Stimulated activated CD4-positive, alpha-beta T cell treated with anti-CD3 and anti-CD28 coated beads, TNF-alpha, amount 100 ng/mL, for 4 hours (primary cell): ENCODE measurements around the gene NPHP4.

Experiments used
- DNase-seq, 3 experiments: peaks; one replicate each; pipeline ENCODE4 v3.0.0-alpha.2; 2020; ENCODE audit warnings: low read depth in 3 of 3

The NPHP4 gene

DNA sequence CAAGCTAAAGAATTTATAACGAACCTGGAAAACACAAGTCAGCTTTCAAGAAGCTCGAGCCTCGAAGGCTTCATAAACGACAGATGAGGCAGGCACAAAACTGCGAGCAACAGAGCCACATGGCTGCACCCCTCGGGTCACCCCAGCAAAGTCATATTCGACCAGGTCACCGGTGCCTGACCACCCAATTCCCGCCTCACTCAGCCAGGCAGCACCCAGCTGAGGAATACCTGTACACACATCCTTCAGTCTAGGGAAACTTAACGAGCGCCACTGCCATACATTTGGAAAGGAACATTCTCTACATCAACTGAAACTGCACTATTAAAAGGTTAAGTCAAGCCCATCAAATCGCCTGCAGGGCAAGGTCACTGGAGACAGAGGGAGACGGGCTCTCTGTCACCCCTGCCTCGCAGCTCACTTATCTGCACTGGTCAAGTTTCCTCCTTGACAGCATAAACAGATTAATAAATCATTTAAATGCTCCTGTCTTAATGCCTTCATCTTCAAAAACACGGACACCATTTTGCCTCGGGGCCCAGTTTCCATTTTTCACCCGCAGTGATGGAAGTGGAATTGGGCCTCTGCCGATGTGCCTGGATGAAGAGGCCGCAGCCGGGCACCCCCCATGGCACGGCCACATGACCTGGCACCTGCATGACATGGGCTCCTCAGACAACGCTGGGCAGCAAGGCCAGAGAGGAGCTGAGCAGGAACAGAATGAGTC is 20.6 kb downstream of the NPHP4 start:
- no peak for DNase-seq

DNA sequence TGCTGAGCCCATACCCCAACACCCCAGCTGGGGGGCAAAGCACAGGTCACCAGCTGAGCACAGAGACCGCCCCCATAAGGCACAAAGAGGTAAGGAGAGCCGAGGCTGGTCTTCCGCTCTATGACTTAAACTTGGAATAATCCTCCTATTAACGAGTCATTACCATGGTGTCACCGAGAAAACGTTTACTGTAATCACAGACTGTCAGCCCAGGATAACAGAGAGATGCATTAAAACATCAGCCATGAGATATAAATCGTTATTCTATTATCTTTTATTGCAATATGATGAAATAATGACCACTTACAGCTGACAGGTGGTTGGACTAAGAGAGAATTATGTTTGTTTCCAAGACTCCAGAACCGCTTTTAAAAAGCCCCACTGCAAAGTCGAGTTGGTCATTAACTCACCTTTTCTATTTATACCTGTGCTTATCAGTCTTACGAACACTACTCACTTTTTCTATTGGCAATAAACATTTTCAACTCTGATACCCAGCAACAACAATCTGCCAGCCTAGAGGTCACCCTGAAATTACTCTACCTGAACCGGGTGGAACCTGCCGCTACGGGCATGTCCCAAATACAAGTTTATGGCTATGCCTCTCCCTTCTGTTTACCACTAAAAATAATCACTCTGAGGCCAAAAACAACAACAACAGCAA is 21.5 kb downstream of the NPHP4 start:
- DNase-seq = no peak

DNA sequence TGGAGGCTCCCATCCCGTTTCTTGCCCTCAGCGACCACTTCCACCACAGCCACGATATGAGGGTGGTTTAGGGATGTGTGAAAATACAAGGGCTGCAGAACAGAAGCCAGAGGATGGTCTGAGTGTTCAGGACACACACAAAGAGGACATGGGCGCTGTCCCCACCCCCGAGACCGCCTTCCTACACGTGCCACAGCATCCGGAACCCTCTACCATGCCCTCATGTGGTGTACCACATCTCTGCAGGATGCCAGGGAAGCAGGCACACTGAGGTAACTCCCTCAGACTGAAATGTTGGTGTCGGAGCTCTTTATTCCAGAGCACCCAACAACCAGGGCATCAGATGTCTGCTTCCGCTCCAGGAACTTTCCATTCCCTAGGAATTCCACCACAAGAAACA is 23.1 kb downstream of the NPHP4 start:
- no peak for DNase-seq

DNA sequence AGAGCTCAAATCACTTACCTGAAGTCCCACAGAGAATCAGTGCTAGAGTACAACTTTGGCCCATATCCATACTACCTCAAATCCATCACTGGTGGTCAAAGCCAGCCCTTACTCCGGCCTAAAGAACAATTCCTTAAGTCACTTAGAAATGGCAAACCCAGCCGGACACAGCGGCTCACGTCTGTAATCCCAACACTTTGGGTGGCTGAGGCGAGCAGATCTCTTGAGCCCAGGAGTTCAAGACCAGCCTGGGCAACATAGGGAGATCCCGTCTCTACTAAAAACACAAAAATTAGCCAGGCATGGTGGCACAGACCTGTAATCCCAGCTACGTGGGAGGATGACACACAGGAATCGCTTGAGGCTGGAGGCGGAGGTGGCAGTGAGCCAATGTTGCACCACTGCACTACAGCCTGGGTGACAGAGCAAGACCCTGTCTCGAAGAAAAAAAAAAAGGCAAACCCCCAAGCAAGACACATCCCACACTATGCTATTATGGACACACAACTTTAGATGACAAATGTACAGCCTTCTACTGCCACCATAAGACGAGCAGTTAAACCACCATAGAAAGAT is 24.0 kb downstream of the NPHP4 start:
- no peak for DNase-seq

DNA sequence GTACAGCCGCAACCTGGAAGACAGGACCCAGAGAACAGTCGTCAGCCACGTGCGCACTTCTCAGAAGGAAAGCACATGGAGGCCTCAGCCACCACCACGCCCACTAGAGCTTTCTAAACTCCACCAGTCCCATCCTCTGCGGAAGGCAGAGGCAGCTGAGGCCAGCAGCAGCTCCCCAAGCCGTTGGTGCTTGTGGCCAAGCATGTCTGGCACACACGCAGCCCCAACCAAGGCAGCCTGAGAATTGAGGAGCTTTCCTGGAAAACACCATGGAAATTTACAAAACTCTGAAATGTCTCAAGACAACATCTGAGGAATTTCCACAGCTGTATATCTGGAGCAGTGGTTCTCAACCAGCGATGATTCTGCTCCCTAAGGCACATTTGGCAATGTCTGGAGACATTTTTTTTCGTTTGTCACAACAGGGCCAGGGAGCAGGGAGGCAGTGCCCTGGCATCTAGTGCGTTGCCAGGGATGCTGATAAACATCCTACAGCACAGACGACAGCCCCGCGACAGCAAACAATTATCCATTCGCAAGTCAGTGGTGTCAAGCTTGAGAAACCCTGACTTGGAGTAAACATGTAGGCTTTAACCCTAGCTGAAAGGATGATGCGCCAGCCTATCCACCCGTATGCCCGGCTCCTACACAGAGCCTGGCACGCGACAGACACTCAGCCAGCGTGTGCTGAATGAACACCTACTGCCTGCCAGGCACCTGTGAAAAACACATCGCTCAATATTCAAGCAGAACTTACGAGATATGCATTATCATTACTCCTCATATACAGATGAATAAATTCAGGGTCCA is 24.7 kb downstream of the NPHP4 start:
- no peak for DNase-seq

DNA sequence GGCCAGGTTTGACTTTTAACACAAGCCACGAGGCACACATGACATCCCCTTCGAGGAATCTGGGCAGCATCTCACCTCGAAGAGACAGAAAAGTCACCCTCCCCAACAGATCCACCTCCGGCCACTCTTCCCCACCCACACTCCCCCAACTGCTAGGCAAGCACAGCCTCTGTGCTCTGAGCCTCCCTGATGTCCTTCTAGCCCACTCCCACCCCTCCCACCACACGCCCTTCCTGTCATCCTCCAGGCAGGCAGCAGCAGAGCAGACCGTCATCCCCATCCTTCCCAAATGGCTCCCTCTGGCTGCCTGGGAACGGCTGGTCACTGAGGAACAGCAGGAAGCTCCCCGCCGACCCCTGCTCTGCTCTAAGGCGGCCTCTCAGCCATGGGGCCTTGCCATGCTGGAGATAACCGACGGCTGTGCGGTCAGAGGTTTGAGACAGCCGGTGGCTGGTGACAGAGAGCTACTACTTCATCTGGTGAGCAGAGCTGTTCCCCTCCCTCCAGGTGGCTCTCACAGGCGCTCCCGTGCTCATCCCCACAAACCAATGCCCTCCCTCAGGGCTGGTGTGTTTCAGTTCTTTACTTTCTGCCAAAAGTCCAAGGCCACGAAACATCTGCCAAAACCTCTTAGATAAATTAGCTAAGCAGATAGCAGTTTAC is 25.6 kb downstream of the NPHP4 start:
- no peak for DNase-seq

DNA sequence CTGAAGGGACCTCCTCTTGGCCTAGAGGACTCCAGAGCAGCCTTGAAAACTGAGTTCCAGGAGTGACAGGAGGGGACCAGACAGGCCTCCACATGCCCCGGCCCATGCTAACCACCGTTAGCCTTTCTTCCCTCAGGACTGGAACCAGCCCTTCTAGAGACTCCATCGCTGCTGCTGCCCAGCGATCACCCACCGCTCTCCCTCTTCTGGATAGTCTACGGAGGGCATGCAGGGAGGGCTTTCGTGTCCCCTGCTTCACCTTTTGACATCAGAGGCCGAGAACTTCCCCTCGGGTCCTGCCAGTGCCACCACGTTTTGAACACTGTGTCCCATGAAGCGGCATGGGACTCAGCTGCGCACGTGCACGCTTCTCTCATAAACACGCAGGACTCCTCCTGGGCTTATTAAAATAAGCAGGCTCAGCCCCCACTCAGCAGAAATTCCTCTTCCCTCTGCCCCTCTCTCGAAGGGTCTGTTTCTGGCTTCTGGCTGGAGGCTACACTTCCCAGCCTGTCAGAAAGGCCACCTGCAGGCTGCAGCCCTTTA is 26.6 kb downstream of the NPHP4 start:
- no peak for DNase-seq

DNA sequence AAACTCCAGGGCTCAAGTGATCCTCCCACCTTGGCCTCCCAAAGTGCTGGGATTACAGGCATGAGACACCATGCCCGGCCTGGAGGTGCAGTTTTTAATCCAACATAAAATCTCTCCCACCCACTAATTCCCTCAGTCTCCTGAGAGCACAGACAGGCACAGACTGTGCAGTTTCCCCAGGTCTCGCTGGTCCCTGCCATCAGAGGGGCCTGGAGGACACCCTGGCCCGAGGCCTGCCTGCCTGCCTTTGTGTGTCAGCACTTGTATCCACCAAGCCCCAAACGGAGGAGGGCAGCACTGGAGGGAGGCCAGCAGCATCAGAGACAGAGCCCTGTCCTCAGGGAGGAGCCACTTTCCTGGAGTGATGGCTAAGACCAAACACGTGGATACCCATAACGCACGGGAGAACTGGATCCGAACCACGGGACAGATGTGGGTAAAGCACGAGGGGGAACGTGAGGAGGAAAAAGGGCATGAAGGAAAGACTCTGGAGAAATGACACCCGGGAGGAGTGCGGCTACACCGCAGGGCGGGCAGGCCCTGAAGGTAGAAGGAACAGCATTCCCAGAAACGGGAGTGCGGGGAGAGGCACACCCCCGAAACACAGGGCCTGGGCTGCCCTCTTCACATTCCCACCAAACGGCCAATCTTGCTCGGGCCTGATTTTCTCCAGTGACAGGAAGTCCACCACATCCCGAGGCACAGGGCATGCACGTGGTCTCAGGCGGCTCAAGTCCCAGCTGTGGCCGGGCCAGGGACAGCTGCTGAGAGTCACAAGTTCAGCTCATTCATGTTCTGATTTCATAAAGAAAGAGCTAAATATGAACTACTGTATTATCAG is 29.7 kb downstream of the NPHP4 start:
- no peak for DNase-seq

DNA sequence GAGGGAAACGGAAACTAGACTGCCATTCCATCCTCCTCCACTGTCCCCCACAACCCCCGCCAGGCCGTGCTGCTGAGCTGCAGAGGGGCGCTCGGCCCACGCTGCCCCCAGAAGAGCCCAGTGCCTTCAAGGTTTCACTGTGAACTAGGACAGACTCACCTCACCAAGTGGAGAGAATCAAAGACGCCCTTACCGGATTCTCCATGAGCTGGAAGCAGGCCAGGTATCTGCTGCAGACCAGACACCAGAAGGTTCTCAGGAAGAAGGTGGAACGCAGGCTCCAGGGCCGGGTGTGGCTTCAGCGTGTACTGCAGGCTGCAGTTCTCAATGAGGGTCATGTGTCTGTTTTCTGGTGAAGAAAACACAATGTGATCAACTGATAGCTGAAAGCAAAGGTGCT is 30.6 kb downstream of the NPHP4 start:
- DNase-seq = no peak

DNA sequence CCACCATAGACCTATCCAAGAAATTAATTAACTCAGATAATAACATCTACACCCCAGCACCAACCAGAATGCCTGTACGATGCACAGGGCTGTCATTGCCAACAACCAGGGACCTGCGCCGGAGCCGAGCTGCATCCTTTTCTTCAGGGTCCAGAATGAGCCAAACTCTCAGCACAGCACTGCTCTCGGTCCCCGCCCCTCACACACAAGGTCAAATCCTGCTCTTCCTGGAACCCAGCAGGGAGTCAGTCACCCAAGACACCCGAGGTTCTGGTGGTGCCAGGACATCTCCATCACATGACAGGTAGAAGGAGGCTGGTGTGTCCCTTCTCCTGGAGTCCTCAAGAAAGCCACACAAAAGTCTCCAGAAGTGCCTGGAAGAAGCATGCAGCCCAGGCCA is 31.9 kb downstream of the NPHP4 start:
- no peak for DNase-seq

DNA sequence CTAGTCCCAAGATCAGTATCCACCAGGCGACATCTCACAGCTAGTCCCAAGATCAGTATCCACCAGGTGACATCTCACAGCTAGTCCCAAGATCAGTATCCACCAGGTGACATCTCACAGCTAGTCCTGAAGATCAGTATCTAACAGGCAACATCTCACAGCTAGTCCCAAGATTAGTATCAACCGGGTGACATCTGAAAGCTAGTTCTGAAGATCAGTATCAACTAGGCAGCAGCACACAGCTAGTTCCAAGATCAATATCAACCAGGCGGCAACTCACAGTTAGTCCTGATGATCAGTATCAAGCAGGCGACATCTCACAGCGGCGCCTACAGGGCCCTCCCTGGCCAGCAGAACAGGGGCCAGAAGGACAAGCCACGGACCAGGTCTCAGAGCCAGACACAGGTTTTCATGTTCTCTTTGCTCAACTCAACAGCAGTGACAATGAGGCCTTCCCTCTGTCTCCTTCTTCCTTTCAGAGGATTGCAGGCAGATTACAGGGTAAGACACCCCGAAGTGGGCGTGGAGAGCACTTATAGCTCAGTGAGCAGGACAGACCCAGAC is 32.5 kb downstream of the NPHP4 start:
- no peak for DNase-seq

DNA sequence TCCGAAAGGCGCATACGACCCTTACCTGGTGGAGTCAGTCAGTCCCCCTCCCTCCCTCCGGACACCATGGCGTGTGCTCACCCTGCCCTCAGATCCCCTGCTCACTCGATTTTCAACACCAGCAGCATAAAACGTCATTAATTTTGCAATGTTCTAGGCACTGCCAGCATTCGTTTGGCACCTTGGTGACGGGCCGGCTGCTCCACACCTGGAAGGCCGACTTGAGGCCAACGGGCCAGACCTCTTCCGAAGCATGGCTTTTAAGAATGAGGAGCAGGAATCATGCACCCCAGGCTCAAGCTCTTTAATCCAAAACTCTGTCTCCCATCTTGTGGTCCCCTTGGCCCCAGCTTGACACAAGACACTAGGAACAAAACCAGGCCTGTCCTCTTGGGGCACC is 33.1 kb downstream of the NPHP4 start:
- DNase-seq = no peak

DNA sequence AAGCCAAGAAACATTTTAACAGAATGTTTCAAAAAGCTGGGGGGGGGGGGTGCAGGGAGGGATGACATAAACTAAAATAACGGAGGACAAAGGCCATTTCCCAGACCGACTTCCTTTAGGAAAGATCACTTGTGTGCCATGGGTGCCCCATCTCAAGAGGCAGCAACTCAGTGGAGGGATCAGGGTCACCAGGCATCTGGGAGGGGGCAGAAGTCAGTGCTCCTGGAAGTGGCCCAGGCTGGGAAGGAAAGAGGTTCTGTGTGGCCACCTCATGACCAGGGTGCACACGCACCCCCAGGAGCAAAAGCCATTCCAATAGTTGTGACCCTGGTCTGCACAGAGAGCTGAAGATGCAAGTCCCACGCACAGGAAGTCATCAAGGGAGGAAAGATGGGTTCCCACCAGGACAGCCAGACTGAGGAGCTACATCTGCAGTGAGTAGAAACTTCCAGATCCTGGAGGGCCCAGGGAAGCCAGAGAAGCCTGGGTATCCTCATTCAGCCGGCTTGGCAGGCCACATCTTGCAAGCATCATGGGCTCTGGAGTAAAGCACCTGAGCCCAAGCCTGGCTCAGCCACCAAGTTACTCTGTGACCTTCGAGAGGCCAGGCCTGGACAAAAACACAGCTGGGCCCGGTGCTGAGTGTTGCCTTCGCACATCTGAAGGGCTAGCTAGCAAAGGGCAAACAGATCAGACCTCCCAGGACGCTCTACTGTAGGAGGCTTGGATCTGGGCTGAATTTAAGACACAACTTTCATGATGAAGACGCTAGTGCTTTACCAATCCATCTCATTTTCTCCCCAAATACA is 36.0 kb downstream of the NPHP4 start:
- no peak for DNase-seq

DNA sequence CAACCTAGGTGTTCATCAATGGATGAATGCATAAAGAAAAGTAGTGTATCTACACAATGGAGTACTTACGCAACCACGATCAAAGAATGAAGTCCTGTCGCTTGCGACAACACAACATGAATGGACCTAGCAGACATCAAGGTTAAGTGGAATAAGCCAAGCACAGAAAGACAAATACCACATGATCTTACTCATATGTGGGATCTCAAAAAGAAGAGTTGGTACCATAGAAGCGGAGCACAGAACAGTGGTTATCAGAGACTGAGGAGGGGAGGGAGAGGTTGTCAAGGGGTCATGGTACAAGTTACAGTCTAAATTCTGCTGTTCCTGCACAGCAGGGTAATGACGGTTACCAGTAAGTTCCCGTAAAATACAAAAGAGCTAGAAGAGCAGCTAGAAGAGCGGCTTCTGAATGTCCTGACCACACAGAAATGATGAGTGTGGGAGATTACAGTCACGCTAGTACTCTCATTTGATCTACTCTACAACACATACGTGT is 36.7 kb downstream of the NPHP4 start:
- no peak for DNase-seq

DNA sequence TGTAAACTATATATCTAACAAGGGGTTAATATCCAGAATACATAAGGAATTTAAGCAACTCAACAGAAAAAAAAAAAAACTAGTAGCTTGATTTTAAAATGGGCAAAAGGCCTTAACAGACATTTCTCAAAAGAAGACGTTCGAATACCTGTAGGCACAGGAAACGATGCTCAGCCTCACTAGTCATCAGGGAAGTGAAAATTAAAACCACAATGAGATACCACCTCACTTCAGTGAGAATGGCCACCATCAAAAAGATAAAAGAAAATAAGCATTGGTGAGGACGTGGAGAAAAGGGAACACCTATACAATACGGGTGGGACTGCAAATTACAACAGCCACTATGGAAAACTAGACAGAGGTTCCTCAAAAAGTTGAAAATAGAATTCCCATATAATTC is 37.3 kb downstream of the NPHP4 start:
- no peak for DNase-seq

DNA sequence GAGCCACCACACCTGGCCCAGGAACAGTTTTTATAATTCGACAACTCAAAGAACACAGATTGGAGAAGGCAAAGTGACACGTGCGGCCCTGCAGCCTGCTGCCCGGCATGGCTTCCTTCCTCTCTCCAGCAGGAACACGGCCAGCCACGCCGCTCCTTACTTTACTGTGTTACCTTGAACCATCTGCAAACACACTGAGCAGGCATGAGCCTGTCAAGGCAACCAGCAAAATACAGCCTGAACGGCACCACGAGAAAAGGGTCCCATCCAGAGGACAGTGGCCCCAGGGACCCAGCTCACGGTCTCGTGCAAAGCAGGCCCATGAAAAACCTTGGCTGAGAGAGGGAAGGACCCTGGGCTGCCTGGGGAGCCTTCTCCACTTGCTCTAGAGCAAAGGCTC is 38.8 kb downstream of the NPHP4 start:
- no peak for DNase-seq

DNA sequence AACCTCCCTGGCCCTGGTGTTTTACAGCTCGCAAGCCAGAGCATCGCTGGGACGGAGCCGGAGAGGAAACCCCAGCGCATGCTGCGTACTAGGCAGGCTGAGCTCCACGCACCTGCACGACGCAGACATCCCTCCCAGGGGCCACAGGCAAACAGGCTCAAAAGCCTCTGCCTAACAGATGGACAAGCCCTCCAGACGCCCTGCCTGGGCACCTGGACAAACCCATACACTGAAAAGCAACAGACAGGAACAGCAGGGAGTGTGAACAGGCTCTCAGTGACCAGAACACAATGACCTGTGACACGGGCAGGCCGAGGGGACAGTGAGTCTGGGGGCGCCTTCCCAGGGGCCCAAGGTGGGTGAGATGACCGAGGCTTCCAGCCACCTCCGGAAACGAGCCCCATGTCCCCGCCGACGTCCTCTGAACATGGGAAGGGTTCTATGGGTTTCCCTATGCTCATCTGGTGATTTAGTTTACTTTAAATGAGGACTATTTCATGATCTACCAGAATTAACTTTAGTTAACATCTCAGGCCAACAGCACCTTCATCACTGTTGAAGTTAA is 40.3 kb downstream of the NPHP4 start:
- no peak for DNase-seq

DNA sequence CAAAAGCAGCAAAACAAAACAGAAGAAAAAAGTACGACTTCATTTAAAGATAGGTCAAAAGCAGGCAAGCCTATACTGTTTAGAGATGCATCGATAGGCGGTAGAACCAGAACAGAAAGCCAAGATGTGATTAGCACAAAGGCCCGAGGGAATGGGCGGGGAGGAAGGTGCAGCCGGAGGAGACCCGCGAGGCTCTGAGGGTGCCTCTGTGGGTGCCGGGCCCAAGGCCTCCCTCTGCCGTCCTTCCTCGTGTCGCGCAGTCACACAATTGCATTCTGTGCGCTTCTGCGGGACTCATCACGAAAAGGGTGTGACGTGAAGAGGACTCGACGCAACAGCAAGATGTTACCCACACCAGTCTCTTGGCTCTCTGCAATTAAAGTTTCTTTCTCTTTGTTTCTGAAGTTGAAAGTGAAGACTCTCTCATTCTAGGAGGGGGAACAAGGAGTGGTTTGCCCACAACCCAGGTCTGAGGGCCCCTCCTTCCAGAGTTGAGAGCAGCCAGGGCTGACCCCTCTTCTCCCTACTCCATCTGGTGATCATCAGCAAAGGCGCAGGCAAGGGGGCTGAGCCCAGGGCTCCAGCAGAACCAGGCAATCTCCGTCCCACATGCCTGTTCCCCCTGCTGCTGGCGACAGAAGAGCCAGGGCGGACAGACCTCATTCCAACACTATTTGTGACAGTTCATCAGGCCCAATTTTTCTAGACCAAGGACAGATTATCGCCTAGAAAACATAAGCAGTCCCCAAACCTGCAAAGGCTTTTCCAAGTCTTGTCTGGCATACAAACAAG is 41.0 kb downstream of the NPHP4 start:
- no peak for DNase-seq
